ENCODE results near the gene EXOSC5. TPM values are rescaled to one million over a fixed set of nuclear protein-coding genes. Genes with fewer than 3 reads are reported as not detected.

The EXOSC5 gene
- total and polyA plus RNA-seq, 10 of the 15 experiments (the other 5 are each of a cell fraction or from before 2014, with no cell fraction given), result 15.8 to 123 (median 52.7) TPM

- Histone ChIP-seq H4K20me1 (ENCODE audit: control insufficient read depth, insufficient read depth) (no peaks in the 10 kb centered on the region), H3K9ac (ENCODE audit: control insufficient read depth, insufficient read depth, low read length) (no peak overlapping the region), H3K36me3 (ENCODE audit: control insufficient read depth in 2 of 2, insufficient read depth in 2 of 2, low read length in 1 of 2) (no peaks in the 10 kb centered on the region; a peak in 1 of 4 replicates), H3K4me3 (no peak overlapping the region), H3K79me2 (ENCODE audit: control insufficient read depth, insufficient read depth, low read length) (peaks cover 44% of the 10 kb centered on the region), H3K4me2 (ENCODE audit: control insufficient read depth, insufficient read depth) (no peak overlapping the region; the same call in 1 of the 2 replicates), H3K9me3 (replicated peaks; ENCODE audit: control insufficient read depth, insufficient read depth, low read length) (no peaks in the 10 kb centered on the region), H3K27ac (ENCODE audit: control insufficient read depth, insufficient read depth) (no peak overlapping the region), H3K4me1 (ENCODE audit: control insufficient read depth, insufficient read depth, low read length) (peaks cover 8% of the 10 kb centered on the region), H3K27me3 (replicated peaks in 1 of 2; ENCODE audit: control insufficient read depth in 2 of 2, insufficient read depth in 2 of 2, low read length in 1 of 2) (no peaks in the 10 kb centered on the region), H2AFZ (ENCODE audit: control insufficient read depth, low read depth, low read length) (no peak overlapping the region)
- CTCF ChIA-PET, result interaction anchor here (0.9 to 1.4 kb wide), 3 partner anchors 9 to 41 kb away, joined by 3 read pairs; no protein-coding TSS in a partner anchor
- FAIRE-seq (no peak), DNase-seq (ENCODE audit: low read depth, low spot score) (no peak), ATAC-seq (no peak)
- POLR2A ChIA-PET, result interaction anchor here (0.6 to 1.4 kb wide), 2 partner anchors 9 to 35 kb away, joined by 4 to 6 read pairs; partner anchors contain the start of gene B9D2
- RAD21 ChIA-PET (ENCODE audit: unreplicated experiment), result no interaction called here
- WGBS (ENCODE audit: insufficient coverage, insufficient replicate concordance, low lambda C conversion rate, missing lambda C conversion rate), result 50% methylated on average over 2 of the region's 2 CpGs
- intact Hi-C loops (cut with micrococcal nuclease; ENCODE audit: unreplicated experiment), result loop anchor here (5.0 kb wide), 1 partner anchor 137 kb away; the partner anchor contains the start of gene HNRNPUL1
- in situ Hi-C loops (cut with MboI), result no loop called here
- no TSS peak for BruUV-seq (replicated peaks)
- SMC1A ChIA-PET (ENCODE audit: uncharacterized antibody, unreplicated experiment), result interaction anchor here (1.2 kb wide), 1 partner anchor 32 kb away, joined by 4 read pairs; no protein-coding TSS in a partner anchor
- TF ChIP-seq POLR2AphosphoS5 (IDR thresholded peaks at IDR 0.05; ENCODE audit: low read length), result no peak
- no peak for TF ChIP-seq ZNF274 (IDR thresholded peaks at IDR 0.05; ENCODE audit: insufficient read depth, insufficient read length)
- no peak for TF ChIP-seq MEF2B (IDR thresholded peaks at IDR 0.05; ENCODE audit: partially characterized antibody, poor library complexity, severe bottlenecking)
- no peak for TF ChIP-seq MAX (IDR thresholded peaks at IDR 0.05; ENCODE audit: low read depth, low read length)
- no peak for TF ChIP-seq IKZF2 (IDR thresholded peaks at IDR 0.05)
- TF ChIP-seq, protein P1, sequence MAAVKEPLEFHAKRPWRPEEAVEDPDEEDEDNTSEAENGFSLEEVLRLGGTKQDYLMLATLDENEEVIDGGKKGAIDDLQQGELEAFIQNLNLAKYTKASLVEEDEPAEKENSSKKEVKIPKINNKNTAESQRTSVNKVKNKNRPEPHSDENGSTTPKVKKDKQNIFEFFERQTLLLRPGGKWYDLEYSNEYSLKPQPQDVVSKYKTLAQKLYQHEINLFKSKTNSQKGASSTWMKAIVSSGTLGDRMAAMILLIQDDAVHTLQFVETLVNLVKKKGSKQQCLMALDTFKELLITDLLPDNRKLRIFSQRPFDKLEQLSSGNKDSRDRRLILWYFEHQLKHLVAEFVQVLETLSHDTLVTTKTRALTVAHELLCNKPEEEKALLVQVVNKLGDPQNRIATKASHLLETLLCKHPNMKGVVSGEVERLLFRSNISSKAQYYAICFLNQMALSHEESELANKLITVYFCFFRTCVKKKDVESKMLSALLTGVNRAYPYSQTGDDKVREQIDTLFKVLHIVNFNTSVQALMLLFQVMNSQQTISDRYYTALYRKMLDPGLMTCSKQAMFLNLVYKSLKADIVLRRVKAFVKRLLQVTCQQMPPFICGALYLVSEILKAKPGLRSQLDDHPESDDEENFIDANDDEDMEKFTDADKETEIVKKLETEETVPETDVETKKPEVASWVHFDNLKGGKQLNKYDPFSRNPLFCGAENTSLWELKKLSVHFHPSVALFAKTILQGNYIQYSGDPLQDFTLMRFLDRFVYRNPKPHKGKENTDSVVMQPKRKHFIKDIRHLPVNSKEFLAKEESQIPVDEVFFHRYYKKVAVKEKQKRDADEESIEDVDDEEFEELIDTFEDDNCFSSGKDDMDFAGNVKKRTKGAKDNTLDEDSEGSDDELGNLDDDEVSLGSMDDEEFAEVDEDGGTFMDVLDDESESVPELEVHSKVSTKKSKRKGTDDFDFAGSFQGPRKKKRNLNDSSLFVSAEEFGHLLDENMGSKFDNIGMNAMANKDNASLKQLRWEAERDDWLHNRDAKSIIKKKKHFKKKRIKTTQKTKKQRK (IDR thresholded peaks at IDR 0.05; ENCODE audit: low read depth, low read length), result no peak
- TF ChIP-seq RELB (IDR thresholded peaks at IDR 0.05; ENCODE audit: low read depth), result no peak
- TF ChIP-seq, protein P2, sequence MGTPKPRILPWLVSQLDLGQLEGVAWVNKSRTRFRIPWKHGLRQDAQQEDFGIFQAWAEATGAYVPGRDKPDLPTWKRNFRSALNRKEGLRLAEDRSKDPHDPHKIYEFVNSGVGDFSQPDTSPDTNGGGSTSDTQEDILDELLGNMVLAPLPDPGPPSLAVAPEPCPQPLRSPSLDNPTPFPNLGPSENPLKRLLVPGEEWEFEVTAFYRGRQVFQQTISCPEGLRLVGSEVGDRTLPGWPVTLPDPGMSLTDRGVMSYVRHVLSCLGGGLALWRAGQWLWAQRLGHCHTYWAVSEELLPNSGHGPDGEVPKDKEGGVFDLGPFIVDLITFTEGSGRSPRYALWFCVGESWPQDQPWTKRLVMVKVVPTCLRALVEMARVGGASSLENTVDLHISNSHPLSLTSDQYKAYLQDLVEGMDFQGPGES (IDR thresholded peaks at IDR 0.05), result no peak
- TF ChIP-seq ZNF592 (IDR thresholded peaks at IDR 0.05), result no peak
- no peak for TF ChIP-seq CHD2 (IDR thresholded peaks at IDR 0.05; ENCODE audit: borderline replicate concordance, low read depth, low read length)
- no peak for TF ChIP-seq ETV6 (conservative IDR thresholded peaks at IDR 0.05 in 1 of 2, IDR thresholded peaks at IDR 0.05 in 1 of 2; ENCODE audit: borderline replicate concordance in 1 of 2, low read depth in 1 of 2)
- no peak for TF ChIP-seq MYB (IDR thresholded peaks at IDR 0.05; ENCODE audit: borderline replicate concordance, low read depth, low read length)
- no peak for TF ChIP-seq BCL11A (IDR thresholded peaks at IDR 0.05; ENCODE audit: low read depth, low read length)
Observed at GRCh38 chr19:41399525-41399924, 2.4 kb upstream of the EXOSC5 start.

Data from GM12878 (cell line).